ENCODE data around the gene MPC1.

MPC1 gene

DNA sequence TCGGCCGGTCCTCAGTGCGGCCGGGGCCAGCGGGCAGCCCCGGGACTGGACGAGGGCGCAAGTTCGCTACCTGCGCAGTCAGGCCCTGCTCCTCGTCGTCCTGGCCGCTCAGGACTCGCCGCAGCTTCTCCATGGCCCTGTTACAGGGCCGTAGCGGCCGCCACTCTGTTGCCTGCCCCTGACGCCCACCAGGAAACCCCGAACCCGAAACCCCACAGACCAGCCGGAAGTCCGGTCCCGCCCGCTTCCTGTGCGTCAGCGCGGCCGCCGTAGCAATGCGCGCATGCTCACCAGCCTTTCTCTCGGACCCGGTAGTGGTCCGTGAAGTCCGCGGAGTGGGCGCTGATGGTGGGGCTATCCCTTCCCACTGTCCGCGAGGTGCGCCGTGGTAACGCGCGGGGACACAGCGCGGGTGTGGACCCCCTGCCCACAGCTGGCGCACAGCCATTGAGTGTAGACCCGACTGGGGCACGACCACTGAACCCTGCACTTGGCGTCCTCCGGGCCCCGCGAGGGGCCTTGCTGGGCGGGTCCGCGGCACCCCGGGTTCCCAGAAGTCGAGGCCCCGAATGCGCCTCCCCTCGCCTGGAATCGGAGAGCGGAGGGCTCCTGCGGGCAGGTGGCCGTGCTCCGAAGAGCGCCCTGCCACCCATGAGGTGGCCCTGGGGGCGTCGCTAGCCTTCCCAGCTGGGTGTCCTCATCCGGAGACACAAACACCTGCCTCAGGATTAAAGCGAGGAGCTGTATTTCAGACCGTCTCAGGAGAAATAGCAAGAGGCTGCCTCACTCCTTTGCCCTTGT lies 40.2 kb downstream of the MPC1 start, which contains the start of gene SFT2D1:
TSS of gene SFT2D1 (minus strand) at position 197 of the 801 bp plus-strand sequence. CDS start at position 133, 64 bp downstream.
- Mint-ChIP-seq H3K27me3 (no peaks in the 10 kb centered on the region), H3K9me3 (no peaks in the 10 kb centered on the region), H3K4me1 (peaks cover 13% of the 10 kb centered on the region), H3K36me3 (no peaks in the 10 kb centered on the region), H3K4me3 (peak within 1 kb of the TSS; percentile 82), H3K27ac (peak within 1 kb of the TSS; percentile 77)
- ATAC-seq (ENCODE audit: low read depth): peak; percentile 80
- DNase-seq (ENCODE audit: low spot score in 2 of 2): peak; percentile 75 to 77

- Mint-ChIP-seq H3K9me3 (no peaks in the 10 kb centered on the region), H3K27me3 (no peaks in the 10 kb centered on the region), H3K36me3 (peaks cover 3% of the 10 kb centered on the region), H3K4me3 (peak overlapping the region; percentile 82), H3K4me1 (peaks cover 17% of the 10 kb centered on the region), H3K27ac (peak overlapping the region; percentile 77)
- DNase-seq (ENCODE audit: low spot score in 2 of 2) (no peak), ATAC-seq (ENCODE audit: low read depth) (no peak)
Observed at GRCh38 chr6:166341977-166342348, 40.8 kb downstream of the MPC1 start.

- peak overlapping the region; percentile 77 for H3K27ac Mint-ChIP-seq
- ATAC-seq (ENCODE audit: low read depth) (peak; percentile 22), DNase-seq (ENCODE audit: low spot score in 2 of 2) (no peak)
- H3K4me1 Mint-ChIP-seq: peaks cover 17% of the 10 kb centered on the region
- H3K27me3 Mint-ChIP-seq: no peaks in the 10 kb centered on the region
- H3K36me3 Mint-ChIP-seq: peaks cover 3% of the 10 kb centered on the region
- peak overlapping the region; percentile 82 for H3K4me3 Mint-ChIP-seq
- H3K9me3 Mint-ChIP-seq: no peaks in the 10 kb centered on the region
Observed at GRCh38 chr6:166341464-166341863, 41.3 kb downstream of the MPC1 start.

GRCh38 chr6:166338854-166339253 lies 43.9 kb downstream of the MPC1 start:
- Mint-ChIP-seq H3K4me3 (no peak overlapping the region), H3K4me1 (peaks cover 30% of the 10 kb centered on the region), H3K27ac (no peak overlapping the region), H3K9me3 (no peaks in the 10 kb centered on the region), H3K36me3 (peaks cover 12% of the 10 kb centered on the region), H3K27me3 (no peaks in the 10 kb centered on the region)
- DNase-seq (ENCODE audit: low spot score in 2 of 2) (no peak), ATAC-seq (ENCODE audit: low read depth) (no peak)

DNA sequence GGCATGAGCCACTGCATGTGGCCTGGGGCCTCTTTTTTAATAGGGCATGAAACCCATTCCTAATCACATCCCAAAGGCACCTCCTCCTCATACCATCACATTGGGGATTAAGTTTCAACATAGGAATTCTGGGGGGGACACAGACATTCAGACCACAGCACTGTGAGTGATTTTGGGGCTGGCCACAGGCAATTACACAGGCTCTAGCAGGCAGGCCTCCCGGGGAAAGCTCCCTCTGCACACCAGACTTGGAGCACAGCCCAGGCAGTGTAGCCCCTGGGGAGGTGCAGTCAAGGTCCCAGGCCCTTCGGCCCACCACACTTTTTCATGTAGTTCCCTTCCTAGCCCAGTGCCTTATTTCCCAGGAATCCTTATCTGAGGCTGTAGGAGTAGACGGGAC lies 45.9 kb downstream of the MPC1 start:
- H3K4me1 Mint-ChIP-seq: peaks cover 41% of the 10 kb centered on the region

DNA sequence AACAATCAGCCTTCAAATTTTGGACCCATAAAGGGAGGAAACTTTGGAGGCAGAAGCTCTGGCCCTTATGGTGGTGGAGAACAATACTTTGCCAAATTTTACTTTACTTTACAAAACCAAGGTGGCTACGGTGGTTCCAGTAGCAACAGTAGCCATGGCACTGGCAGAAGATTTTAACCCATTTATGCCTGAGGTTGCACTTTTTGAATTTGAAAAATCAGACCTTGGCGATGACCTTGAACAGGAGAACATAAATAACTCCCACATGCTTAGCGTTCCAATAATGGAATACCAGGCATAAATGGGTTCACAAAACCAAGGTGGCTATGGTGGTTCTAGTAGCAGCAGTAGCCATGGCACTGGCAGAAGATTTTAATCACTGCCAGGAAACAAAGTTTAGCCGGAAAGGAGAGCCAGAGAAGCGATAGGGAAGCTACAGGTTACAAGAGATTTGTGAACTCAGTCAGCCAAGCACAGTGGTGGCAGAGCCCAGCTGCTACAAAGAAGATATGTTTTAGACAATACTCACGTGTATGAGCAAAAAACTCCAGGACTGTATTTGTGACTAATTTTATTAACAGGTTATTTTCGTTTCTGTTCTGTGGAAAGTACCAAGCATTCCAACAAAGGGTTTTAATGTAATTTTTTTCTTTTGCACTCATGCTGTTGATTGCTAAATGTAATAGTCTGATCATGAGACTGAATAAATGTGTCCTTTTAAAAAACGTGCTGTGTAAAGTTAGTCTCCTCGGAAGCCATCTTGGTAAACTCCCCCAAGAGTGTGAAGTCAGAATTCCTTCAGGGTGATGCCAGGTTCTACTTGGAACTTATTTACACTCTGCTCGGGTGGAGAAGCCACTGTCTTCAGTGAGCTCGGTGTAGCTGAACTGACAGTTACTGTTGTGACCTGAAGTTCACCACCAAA lies 47.1 kb downstream of the MPC1 start:
- Mint-ChIP-seq H3K4me1 (peaks cover 37% of the 10 kb centered on the region), H3K9me3 (no peaks in the 10 kb centered on the region), H3K27me3 (no peaks in the 10 kb centered on the region), H3K4me3 (no peak overlapping the region), H3K27ac (peak overlapping the region; percentile 43), H3K36me3 (peaks cover 21% of the 10 kb centered on the region)
- peak; percentile 54 for ATAC-seq (ENCODE audit: low read depth)
- no peak for DNase-seq (ENCODE audit: low spot score in 2 of 2)

More for the DNA sequence above, 45.9 kb downstream of the MPC1 start:
- H3K36me3 Mint-ChIP-seq: peaks cover 21% of the 10 kb centered on the region
- no peaks in the 10 kb centered on the region for H3K27me3 Mint-ChIP-seq
- ATAC-seq (ENCODE audit: low read depth): no peak
- no peak overlapping the region for H3K4me3 Mint-ChIP-seq
- no peaks in the 10 kb centered on the region for H3K9me3 Mint-ChIP-seq
- peak overlapping the region; percentile 67 for H3K27ac Mint-ChIP-seq
- DNase-seq (ENCODE audit: low spot score in 2 of 2): no peak

- Mint-ChIP-seq H3K9me3 (no peaks in the 10 kb centered on the region), H3K27me3 (no peaks in the 10 kb centered on the region), H3K4me1 (peaks cover 37% of the 10 kb centered on the region), H3K27ac (peak overlapping the region; percentile 43), H3K4me3 (no peak overlapping the region), H3K36me3 (peaks cover 21% of the 10 kb centered on the region)
- DNase-seq (ENCODE audit: low spot score in 2 of 2) (no peak), ATAC-seq (ENCODE audit: low read depth) (no peak)
Observed at GRCh38 chr6:166334878-166335277, 47.9 kb downstream of the MPC1 start.

DNA sequence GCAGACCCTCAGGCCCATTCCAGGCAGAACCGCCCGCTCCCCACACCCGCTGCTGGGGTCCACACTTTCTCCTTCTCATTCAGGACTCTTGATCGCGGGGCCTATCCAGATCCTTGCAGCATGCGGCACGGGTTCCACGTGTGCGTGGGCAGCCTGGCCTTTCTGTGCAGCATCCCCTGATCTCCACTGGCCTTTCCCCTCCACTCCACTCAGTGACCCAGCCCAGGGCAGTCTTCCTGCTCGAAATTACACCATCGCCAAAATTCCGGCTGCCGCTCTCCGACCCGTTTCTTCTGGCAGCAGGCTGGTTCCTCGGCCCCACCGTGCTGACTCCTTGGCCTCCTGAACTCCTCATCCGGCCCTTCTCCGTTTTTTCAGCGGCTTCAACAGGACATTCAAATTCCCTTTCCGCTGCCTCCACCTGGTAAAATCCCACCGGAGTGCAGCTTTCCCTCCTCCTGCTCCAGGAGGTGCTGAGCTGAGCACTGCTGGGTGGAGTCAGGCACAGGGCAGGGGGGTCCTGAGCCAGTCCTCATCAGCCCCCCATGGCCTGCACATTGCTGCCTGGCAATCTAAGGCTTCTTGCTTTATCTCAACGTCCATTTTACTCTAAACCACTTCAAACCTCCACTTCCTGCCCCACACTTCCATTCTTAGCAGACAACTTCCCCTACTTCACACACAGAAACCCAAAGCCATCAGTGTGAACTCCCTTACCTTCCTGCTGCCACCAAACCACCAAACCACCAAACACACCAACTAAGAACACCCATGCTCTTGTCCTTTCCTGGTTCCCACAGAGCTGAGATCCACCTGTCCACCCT lies 49.4 kb downstream of the MPC1 start:
- Mint-ChIP-seq H3K36me3 (peaks cover 25% of the 10 kb centered on the region), H3K27me3 (no peaks in the 10 kb centered on the region), H3K4me3 (peak overlapping the region; percentile 35), H3K4me1 (peaks cover 37% of the 10 kb centered on the region), H3K9me3 (no peaks in the 10 kb centered on the region), H3K27ac (peak overlapping the region; percentile 43)
- DNase-seq (ENCODE audit: low spot score in 2 of 2) (peak in 1 of 2 donors; percentile 18), ATAC-seq (ENCODE audit: low read depth) (peak; percentile 88)

DNA sequence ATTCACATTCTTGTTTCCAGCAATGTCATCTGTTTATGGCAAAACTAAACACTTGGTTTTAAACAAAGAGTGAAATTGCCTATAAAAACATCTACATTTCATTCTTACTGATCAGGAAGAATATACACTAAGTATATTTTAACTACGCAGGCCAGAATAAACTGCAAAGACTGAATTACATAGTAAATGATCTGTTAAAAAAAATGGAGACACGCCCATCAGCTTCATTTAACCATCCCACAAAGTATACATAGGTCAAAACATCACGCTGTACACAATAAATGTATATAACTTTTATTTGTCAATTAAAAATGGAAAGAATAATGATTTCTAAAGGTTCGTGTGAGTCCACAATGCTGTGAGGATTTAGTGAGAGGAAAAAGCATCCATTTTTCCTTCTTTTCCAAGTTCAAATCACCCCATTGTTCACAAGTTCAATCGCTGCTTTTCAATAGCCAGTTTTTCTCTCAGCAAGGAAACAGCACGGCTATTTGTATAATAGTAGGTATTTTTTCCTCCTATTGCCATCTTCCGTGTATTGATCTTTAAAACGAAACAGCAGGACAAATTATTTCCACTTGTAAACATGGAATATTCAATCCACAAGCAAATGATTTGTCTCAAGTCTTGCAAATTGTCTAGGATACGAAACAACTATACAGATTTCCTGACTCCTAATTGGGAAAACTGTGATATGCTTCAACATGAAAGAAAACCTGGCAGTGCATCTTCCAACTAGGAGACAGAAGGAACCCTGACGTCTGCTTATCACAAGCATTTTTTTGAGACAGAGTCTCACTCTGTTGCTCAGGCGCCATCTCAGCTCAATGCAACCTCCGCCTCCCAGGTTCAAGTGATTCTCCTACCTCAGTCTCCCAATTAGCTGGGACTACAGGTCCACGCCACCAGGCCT lies 51.0 kb downstream of the MPC1 start:
- Mint-ChIP-seq H3K27ac (no peak overlapping the region), H3K36me3 (peaks cover 22% of the 10 kb centered on the region), H3K9me3 (no peaks in the 10 kb centered on the region), H3K4me3 (no peak overlapping the region), H3K4me1 (peaks cover 31% of the 10 kb centered on the region), H3K27me3 (no peaks in the 10 kb centered on the region)
- ATAC-seq (ENCODE audit: low read depth): no peak
- DNase-seq (ENCODE audit: low spot score in 2 of 2): no peak

DNA sequence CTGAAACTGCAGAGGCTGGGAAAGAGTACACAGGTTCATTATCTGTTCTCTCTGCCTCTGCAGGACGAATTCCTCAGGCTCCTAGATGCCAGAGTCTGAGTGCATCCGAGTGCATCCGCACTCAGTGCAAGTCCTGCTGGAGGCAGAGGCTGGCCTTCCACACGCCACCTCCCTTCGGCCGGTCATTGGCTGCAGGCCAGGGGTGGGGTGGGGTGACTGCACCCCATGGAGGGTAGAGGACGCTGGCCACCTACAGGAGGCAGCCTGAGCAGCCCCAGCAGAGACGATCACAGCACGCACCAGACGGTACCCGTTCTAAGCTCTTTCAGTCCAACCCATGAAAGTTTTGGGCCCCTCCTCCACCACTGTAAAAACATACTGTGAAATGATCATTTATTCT lies 52.1 kb downstream of the MPC1 start:
- no peak for DNase-seq (ENCODE audit: low spot score in 2 of 2)
- H3K36me3 Mint-ChIP-seq: peaks cover 25% of the 10 kb centered on the region
- no peaks in the 10 kb centered on the region for H3K27me3 Mint-ChIP-seq
- H3K4me1 Mint-ChIP-seq: peaks cover 32% of the 10 kb centered on the region
- no peak overlapping the region for H3K27ac Mint-ChIP-seq
- ATAC-seq (ENCODE audit: low read depth): no peak
- no peaks in the 10 kb centered on the region for H3K9me3 Mint-ChIP-seq
- no peak overlapping the region for H3K4me3 Mint-ChIP-seq

DNA sequence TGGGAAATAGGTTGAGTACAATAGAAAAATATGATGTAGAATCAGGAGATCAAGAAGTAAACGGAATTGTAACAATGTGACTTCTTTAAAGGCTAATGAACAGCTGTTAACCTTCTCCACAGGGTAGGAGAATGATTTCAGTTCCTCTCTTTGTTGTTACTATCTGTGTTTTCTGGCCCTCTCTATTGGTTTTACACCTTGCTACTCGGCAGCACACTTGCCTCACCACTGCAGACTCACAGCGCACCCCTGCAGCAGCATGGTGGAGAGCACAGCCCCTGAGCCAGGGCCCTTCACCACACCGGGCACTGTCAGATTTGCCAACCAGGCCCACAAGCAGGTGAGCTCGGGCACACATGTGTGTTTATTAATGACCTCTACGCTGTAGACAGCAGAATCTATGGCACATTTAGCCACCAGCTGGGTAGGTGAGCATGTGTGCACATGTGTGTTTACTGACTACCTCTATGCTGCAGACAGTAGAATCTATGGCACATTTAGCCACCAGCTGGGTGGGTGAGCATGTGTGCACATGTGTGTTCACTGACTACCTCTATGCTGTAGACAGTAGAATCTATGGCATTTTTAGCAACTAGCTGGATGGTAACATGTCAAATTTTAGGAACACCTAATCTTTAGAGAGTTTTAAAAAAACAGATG lies 57.2 kb downstream of the MPC1 start:
- ATAC-seq (ENCODE audit: low read depth): peak; percentile 39

DNA sequence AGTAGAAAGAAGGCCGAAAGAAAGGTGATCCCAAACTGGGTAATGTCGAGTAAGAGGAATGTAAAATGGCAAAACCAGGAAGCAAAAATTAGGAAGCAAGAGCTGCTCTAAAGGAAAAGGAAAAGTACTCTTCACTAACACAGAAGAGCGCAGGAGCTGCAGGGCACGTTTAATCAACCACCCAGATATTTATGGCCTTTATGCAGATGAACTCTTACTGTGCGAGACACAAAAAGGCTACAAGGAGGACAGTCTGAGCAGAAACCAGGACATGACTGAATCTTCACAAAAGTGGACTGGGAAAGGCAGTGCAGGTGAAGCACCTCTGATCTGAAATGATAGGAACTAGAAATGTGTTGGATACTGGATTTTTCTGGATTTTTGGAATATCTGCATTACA lies 59.3 kb downstream of the MPC1 start:
- H3K4me1 Mint-ChIP-seq: peaks cover 13% of the 10 kb centered on the region
- H3K9me3 Mint-ChIP-seq: no peaks in the 10 kb centered on the region
- no peak overlapping the region for H3K4me3 Mint-ChIP-seq
- peaks cover 27% of the 10 kb centered on the region for H3K36me3 Mint-ChIP-seq
- no peak overlapping the region for H3K27ac Mint-ChIP-seq
- DNase-seq (ENCODE audit: low spot score in 2 of 2) (peak in 1 of 2 donors; percentile 0), ATAC-seq (ENCODE audit: low read depth) (no peak)
- H3K27me3 Mint-ChIP-seq: no peaks in the 10 kb centered on the region

More for the DNA sequence above, 57.2 kb downstream of the MPC1 start:
- no peaks in the 10 kb centered on the region for H3K9me3 Mint-ChIP-seq
- H3K4me1 Mint-ChIP-seq: peaks cover 4% of the 10 kb centered on the region
- H3K27me3 Mint-ChIP-seq: no peaks in the 10 kb centered on the region
- peaks cover 25% of the 10 kb centered on the region for H3K36me3 Mint-ChIP-seq
- peak overlapping the region; percentile 41 for H3K27ac Mint-ChIP-seq
- DNase-seq (ENCODE audit: low spot score in 2 of 2): no peak
- H3K4me3 Mint-ChIP-seq: no peak overlapping the region

Measured in memory B cell (primary cell).